Natural killer cell treated with Interleukin-12 subunit alpha and Interleukin-12 subunit beta and Interleukin-15 and Interleukin-18, amount 100 ng/mL, for 72 hours (primary cell): ENCODE data around the gene RPAIN. TPM values are rescaled to one million over a fixed set of nuclear protein-coding genes. Genes with fewer than 3 reads are reported as not detected.

Source experiments
- ATAC-seq, 2 donors: fragments of 150-1000 bp; cut with Tn5 transposase in 1 of 2; sonication (Bioruptor Pico), chemical (Tn5 transposase) in 1 of 2; 2 replicates each; pipeline ENCODE4 v1.10.0; 2021
- DNase-seq: peaks from one replicate; pipeline ENCODE4 v3.0.0; 2022; ENCODE audit warnings: low spot score
- H3K27ac Mint-ChIP-seq, 2 donors: 1 replicate in 1 of 2; 2 replicates in 1 of 2; pipeline ENCODE4 v1.8.0; 2022; ENCODE audit warnings: mixed read lengths in 2 of 2, mild to moderate bottlenecking in 1 of 2, moderate library complexity in 1 of 2
- H3K27me3 Mint-ChIP-seq, 2 donors: 1 replicate in 1 of 2; 2 replicates in 1 of 2; pipeline ENCODE4 v1.8.0; 2022; ENCODE audit warnings: mixed read lengths in 2 of 2
- H3K36me3 Mint-ChIP-seq: one replicate; pipeline ENCODE4 v1.8.0; 2022; ENCODE audit warnings: mixed read lengths
- H3K4me1 Mint-ChIP-seq, 2 donors: 1 replicate in 1 of 2; 2 replicates in 1 of 2; pipeline ENCODE4 v1.8.0; 2022; ENCODE audit warnings: low read depth in 2 of 2, mixed read lengths in 2 of 2, mild to moderate bottlenecking in 1 of 2
- H3K4me3 Mint-ChIP-seq: one replicate; pipeline ENCODE4 v1.8.0; 2022; ENCODE audit warnings: mixed read lengths
- H3K9me3 Mint-ChIP-seq: 2 replicates; pipeline ENCODE4 v1.8.0; 2022; ENCODE audit warnings: mixed read lengths
- total RNA-seq, 2 donors: library from RNA; stranded (reverse); gene quantifications; one replicate each; pipeline ENCODE4 v1.2.3, GENCODE V29; 2022

Gene RPAIN
- total RNA-seq: 10 to 100 TPM; 54.1 to 64.7 TPM

- peaks cover 20 to 33% of the 10 kb centered on the region in 2 donors for H3K4me1 Mint-ChIP-seq
- no peaks in the 10 kb centered on the region for H3K27me3 Mint-ChIP-seq
- ATAC-seq (peak; percentile 82 to 83), DNase-seq (peak; percentile 90)
- peaks cover 11% of the 10 kb centered on the region for H3K36me3 Mint-ChIP-seq
- peak within 1 kb of the TSS; percentile 95 for H3K4me3 Mint-ChIP-seq
- H3K27ac Mint-ChIP-seq: peak within 1 kb of the TSS; percentile 94 to 97
- no peaks in the 10 kb centered on the region for H3K9me3 Mint-ChIP-seq
Measured at GRCh38 chr17:5419959-5420653, at the start of gene RPAIN. RPAIN (plus strand) TSS chr17:5420182; CDS start chr17:5420211, 29 bp downstream.

DNA sequence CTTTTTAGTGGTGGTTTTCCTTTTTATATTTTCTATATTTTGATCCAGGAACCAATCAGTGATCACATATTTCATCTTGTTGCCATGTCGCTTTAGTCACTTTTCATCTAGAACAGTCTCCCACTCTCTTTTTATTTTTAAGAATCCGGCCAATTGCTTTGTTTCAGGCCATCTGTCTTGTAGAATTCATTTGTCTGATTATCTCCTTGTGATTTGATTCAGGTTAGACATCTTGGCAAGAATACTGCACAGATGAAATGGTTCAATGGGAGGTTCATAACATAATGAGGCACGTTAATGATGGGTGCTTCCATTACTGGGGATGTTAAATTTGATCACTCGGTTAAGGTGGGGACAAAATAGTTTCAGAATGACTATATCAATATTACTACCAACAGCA, 49.6 kb upstream of the RPAIN start:
- Mint-ChIP-seq H3K4me3 (no peak overlapping the region), H3K27ac (peak overlapping the region in 1 of 2 donors; percentile 40), H3K36me3 (peaks cover 20% of the 10 kb centered on the region), H3K9me3 (no peaks in the 10 kb centered on the region), H3K27me3 (no peaks in the 10 kb centered on the region), H3K4me1 (no peaks in the 10 kb centered on the region)
- ATAC-seq (no peak), DNase-seq (no peak)

DNA sequence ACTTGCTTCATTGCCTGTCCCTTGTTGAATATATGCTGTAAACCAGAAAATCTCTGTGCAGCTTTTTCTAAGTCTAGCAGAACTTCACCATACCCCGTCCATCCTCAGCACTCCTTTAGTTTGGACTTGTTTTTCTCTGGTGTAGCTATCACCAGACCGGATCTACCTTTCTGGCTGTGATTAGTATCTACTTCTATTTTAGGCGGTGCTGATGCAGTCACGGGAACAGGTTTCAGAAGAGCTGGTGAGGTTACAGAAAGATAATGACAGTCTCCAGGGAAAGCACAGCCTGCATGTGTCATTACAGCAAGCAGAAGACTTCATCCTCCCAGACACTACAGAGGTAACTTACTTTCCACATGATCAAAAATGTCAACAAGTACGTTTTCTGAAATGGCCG, 46.9 kb upstream of the RPAIN start:
- DNase-seq (no peak), ATAC-seq (no peak)
- Mint-ChIP-seq H3K4me3 (no peak overlapping the region), H3K36me3 (peaks cover 20% of the 10 kb centered on the region), H3K9me3 (no peaks in the 10 kb centered on the region), H3K4me1 (no peaks in the 10 kb centered on the region), H3K27ac (no peak overlapping the region), H3K27me3 (no peaks in the 10 kb centered on the region)

DNA sequence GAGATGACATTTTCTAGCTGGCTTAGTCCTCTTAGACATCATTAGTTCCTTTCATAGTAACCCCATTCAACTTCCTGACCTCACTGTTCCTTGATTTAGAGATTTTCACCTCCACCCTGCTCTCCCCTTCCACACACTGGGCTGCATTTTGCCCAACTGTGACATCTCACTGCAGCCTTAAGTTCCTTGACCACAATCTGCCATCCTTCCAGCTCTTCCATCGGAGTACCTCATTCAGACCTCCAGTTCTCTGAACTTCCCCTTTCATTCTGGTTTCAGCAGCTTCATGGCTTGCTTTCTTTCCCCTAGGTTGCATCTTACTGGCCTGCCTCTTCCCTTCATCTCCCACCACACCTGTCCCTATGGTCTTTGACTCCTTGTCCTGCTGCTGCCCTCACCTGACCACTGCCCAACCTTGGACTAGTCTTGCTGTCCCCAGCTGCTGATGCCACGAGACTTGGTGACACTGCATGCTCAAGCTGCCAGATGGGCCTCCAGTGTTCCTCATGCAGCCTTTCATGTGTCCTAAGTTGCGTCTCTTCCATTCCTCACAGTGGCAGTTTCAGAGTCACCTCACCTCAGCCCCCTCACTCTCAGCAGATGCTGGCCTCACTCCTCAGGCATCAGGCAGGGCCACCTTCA, 41.3 kb upstream of the RPAIN start:
- DNase-seq: no peak
- Mint-ChIP-seq H3K27ac (peak overlapping the region; percentile 12 to 51), H3K4me1 (peaks cover 0 to 13% of the 10 kb centered on the region in 2 donors), H3K4me3 (no peak overlapping the region), H3K27me3 (no peaks in the 10 kb centered on the region), H3K9me3 (no peaks in the 10 kb centered on the region), H3K36me3 (peaks cover 36% of the 10 kb centered on the region)
- ATAC-seq: no peak

- H3K4me1 Mint-ChIP-seq: peaks cover 0 to 13% of the 10 kb centered on the region in 2 donors
Measured at GRCh38 chr17:5379351-5380107, 40.5 kb upstream of the RPAIN start.

DNA sequence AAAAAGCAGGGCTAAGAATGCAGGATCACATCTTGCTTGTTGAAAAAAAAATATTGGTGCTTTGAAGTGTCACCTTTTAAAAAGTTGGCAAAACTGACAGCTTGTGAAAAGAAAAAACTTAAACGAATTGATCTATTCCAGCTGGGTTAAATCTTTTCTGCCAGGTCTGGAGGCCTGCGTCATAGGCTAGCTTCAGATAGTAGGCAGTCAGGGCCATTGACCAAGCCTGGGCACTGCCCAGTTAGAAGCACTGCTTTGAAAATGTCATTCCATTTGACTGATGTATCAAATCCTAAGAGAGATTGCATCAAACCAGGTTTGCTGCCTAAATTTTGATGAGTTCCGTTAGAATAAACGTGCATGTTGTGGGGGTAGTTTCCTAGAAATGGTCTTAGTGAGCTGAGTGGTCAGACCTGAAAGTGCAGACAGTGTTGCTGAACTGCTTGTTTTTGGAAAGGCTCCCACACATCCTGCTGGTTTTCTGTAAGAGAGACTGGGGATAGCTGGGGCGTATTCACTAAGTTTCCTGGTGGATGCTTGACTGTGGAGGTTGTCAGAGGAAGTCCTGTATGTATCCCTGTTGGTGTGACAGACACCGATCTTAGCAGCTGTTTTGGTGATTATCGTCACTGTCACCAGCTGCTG, 39.4 kb upstream of the RPAIN start:
- Mint-ChIP-seq H3K9me3 (no peaks in the 10 kb centered on the region), H3K27me3 (no peaks in the 10 kb centered on the region), H3K27ac (peak overlapping the region; percentile 12 to 41), H3K4me1 (peaks cover 0 to 13% of the 10 kb centered on the region in 2 donors), H3K4me3 (no peak overlapping the region), H3K36me3 (peaks cover 38% of the 10 kb centered on the region)
- DNase-seq (no peak), ATAC-seq (no peak)

More at GRCh38 chr17:5379351-5380107, 40.5 kb upstream of the RPAIN start:
- Mint-ChIP-seq H3K27me3 (no peaks in the 10 kb centered on the region), H3K9me3 (no peaks in the 10 kb centered on the region), H3K4me3 (no peak overlapping the region), H3K27ac (peak overlapping the region; percentile 12 to 51), H3K36me3 (peaks cover 38% of the 10 kb centered on the region)
- DNase-seq: no peak
- no peak for ATAC-seq

DNA sequence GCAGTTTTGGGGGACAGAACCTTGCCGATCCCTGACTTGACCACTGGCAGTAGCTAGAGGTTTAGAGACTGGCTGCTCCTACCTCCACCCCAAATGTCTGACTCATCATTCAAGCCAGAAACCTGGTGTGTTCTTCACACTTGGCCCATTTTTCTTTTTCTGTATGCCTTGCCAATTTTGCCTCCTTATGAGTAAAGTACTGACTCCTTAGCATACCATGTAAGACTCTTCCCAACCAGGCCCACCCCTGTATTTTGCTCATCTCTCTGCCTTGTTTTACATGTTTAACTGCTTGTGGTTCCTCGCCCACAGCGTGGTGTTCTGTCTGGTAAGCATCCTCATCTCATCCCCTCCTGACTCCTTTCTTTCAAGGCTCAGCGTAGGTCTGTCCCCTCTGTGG, 38.4 kb upstream of the RPAIN start:
- Mint-ChIP-seq H3K27me3 (no peaks in the 10 kb centered on the region), H3K36me3 (peaks cover 38% of the 10 kb centered on the region), H3K9me3 (no peaks in the 10 kb centered on the region), H3K4me1 (peaks cover 0 to 13% of the 10 kb centered on the region in 2 donors), H3K27ac (peak overlapping the region in 1 of 2 donors; percentile 55), H3K4me3 (no peak overlapping the region)
- DNase-seq (no peak), ATAC-seq (peak in 1 of 2 donors; percentile 20)

DNA sequence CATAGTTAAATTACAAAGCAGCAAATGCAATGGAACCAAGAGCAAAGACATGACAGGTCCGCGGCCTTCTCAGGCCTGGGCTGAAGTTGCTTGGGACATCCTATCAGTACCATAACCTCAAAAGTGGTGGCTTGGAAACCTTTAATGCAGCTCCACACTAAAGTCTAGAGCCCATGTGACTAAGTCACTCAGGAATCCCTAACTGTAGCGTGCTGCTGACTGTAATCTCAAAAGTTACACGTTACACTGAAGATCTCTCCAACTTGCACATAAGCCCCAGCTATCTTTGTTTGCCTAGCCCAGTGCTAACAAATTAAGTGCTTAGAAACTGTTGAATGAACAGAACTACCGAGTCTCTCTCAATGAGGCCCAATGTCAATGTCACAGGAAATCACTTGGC, 28.3 kb upstream of the RPAIN start:
- H3K36me3 Mint-ChIP-seq: peaks cover 33% of the 10 kb centered on the region
- H3K4me1 Mint-ChIP-seq: peaks cover 9 to 15% of the 10 kb centered on the region in 2 donors
- peak overlapping the region in 1 of 2 donors; percentile 21 for H3K27ac Mint-ChIP-seq
- no peak overlapping the region for H3K4me3 Mint-ChIP-seq
- no peaks in the 10 kb centered on the region for H3K9me3 Mint-ChIP-seq
- ATAC-seq (no peak), DNase-seq (no peak)
- H3K27me3 Mint-ChIP-seq: no peaks in the 10 kb centered on the region

DNA sequence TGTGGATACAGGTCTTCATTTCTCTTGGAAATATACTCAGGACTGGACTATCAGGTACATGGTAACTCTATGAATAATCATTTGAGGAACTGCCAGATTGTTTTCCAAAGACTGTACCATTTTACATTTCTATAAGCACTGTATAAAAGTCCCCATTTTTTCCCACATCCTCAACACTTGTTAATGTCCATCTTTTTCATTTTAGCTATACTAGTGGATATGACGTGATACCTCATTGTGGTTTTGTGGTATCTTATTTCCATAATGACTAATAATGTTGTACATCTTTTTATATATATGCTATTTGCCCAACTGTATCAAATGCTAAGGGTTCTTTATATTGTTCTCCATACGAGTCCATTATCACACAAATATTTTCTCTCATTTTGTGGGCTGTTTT, 23.4 kb upstream of the RPAIN start:
- Mint-ChIP-seq H3K27me3 (no peaks in the 10 kb centered on the region), H3K4me1 (peaks cover 5 to 14% of the 10 kb centered on the region in 2 donors), H3K36me3 (peaks cover 27% of the 10 kb centered on the region), H3K27ac (peak overlapping the region; percentile 18 to 27), H3K4me3 (no peak overlapping the region), H3K9me3 (no peaks in the 10 kb centered on the region)
- DNase-seq (no peak), ATAC-seq (peak; percentile 55 to 71)

- peaks cover 5 to 10% of the 10 kb centered on the region in 2 donors for H3K4me1 Mint-ChIP-seq
- no peaks in the 10 kb centered on the region for H3K9me3 Mint-ChIP-seq
- ATAC-seq: no peak
- no peaks in the 10 kb centered on the region for H3K27me3 Mint-ChIP-seq
- DNase-seq: no peak
- peaks cover 13% of the 10 kb centered on the region for H3K36me3 Mint-ChIP-seq
- no peak overlapping the region for H3K27ac Mint-ChIP-seq
- H3K4me3 Mint-ChIP-seq: no peak overlapping the region
Measured at GRCh38 chr17:5399767-5400166, 20.2 kb upstream of the RPAIN start.

GRCh38 chr17:5405400-5405799, 14.6 kb upstream of the RPAIN start:
- peaks cover 13% of the 10 kb centered on the region for H3K36me3 Mint-ChIP-seq

GRCh38 chr17:5408186-5408585, 11.8 kb upstream of the RPAIN start:
- peaks cover 14 to 31% of the 10 kb centered on the region in 2 donors for H3K4me1 Mint-ChIP-seq
- no peaks in the 10 kb centered on the region for H3K9me3 Mint-ChIP-seq
- peaks cover 34% of the 10 kb centered on the region for H3K36me3 Mint-ChIP-seq
- no peaks in the 10 kb centered on the region for H3K27me3 Mint-ChIP-seq
- no peak overlapping the region for H3K4me3 Mint-ChIP-seq
- ATAC-seq (no peak), DNase-seq (no peak)
- H3K27ac Mint-ChIP-seq: no peak overlapping the region

More at GRCh38 chr17:5405400-5405799, 14.6 kb upstream of the RPAIN start:
- ATAC-seq (no peak), DNase-seq (no peak)
- H3K27ac Mint-ChIP-seq: no peak overlapping the region
- H3K4me1 Mint-ChIP-seq: peaks cover 1 to 8% of the 10 kb centered on the region in 2 donors
- H3K9me3 Mint-ChIP-seq: no peaks in the 10 kb centered on the region
- no peaks in the 10 kb centered on the region for H3K27me3 Mint-ChIP-seq
- H3K4me3 Mint-ChIP-seq: no peak overlapping the region

DNA sequence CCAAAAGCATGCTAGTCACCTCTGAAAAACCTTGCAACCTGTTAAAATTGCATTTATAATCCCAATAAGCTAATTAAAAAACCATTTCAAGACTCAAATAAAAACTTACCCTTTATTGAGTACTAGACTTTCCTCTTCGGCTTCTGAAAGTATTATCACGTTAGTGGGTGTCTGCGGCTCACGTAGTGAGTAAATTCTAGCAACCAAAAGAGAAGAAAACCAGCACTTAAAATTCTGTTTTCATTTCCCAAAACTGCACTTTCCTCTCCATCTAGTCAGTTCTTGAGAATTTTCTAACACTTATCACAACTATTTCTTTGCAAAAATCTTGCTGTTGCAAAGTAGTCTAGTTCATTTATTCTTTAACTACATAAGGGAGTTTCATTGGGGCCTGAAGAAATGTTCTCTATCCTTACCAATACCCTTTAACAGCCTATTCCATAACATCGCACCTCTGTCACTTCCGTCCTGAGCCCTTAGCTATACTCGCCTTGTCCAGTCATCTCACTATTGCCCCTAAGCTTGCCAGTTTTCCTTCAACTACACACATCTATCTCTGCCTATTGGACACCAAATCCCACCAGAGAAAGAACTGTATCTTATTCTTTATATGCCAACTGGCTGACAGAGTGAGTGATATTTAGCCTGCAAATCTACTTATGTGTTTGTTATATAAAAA, 9.2 kb upstream of the RPAIN start:
- peak overlapping the region; percentile 64 for H3K4me3 Mint-ChIP-seq
- peaks cover 37% of the 10 kb centered on the region for H3K36me3 Mint-ChIP-seq
- no peak for DNase-seq
- H3K9me3 Mint-ChIP-seq: no peaks in the 10 kb centered on the region
- peaks cover 20 to 39% of the 10 kb centered on the region in 2 donors for H3K4me1 Mint-ChIP-seq
- ATAC-seq: peak in 1 of 2 donors; percentile 81
- H3K27me3 Mint-ChIP-seq: no peaks in the 10 kb centered on the region
- peak overlapping the region in 1 of 2 donors; percentile 65 for H3K27ac Mint-ChIP-seq
